ENCODE data around the gene EHHADH. TPM values are rescaled to one million over a fixed set of nuclear protein-coding genes. Genes with fewer than 3 reads are reported as not detected.
"Not testable (repeated sequence)": the region's sequence is repeated elsewhere in the genome, so short reads cannot be mapped to it uniquely, and the experiment has no call there.

EHHADH gene
- polyA plus RNA-seq, 4 donors, result 12.2 to 29.5 (median 14.5) TPM

DNA sequence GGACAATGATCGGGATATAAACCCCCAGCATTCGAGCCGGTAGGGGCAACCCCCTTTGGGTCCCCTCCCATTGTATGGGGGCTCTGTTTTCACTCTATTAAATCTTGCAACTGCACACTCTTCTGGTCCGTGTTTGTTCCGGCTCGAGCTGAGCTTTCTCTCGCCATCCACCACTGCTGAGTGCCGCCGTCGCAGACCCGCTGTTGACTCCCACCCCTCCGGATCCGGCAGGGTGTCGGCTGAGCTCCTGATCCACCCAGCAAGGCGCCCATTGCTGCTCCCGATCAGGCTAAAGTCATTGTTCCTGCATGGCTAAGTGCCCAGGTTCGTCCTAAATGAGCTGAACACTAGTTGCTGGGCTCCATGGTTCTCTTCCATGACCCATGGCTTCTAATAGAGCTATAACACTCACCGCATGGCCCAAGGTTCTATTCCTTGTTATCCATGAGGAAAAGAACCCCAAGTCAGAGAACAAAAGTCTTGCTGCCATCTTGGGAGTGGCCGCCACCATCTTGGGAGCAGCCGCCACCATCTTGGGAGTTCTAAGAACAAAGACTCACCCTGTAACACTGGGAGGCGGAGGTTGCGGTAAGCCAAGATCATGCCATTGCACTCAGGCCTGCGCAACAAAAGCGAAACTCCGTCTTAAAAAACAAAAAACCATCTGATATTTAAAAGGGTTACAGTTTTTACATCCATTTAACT lies 11.2 kb upstream of the EHHADH start:
- no peaks in the 10 kb centered on the region for H3K9me3 ChIP-seq (ENCODE audit: control insufficient read depth in 2 of 2, insufficient read depth in 1 of 2, low read depth in 1 of 2, low read length in 1 of 2)
- H3K36me3 ChIP-seq (ENCODE audit: control insufficient read depth in 3 of 3, insufficient read depth in 2 of 3, low read depth in 1 of 3, low read length in 3 of 3), result no peaks in the 10 kb centered on the region
- no peak overlapping the region for H3K4me3 ChIP-seq (ENCODE audit: low read depth in 1 of 3, low read length in 3 of 3)
- DNase-seq (no peak), FAIRE-seq (no peak)
- no peaks in the 10 kb centered on the region for H3K27me3 ChIP-seq (ENCODE audit: control insufficient read depth in 3 of 3, insufficient read depth in 3 of 3, low read length in 3 of 3)
- 93 to 95% (median 95%) methylated on average over 25 of the region's 25 CpGs for WGBS, 3 donors
- H3K4me1 ChIP-seq (ENCODE audit: control insufficient read depth in 3 of 3, insufficient read depth in 2 of 3, low read depth in 1 of 3, low read length in 2 of 3), result no peaks in the 10 kb centered on the region
- no peak overlapping the region for H3K27ac ChIP-seq (ENCODE audit: low read depth in 1 of 3, low read length in 2 of 3)

DNA sequence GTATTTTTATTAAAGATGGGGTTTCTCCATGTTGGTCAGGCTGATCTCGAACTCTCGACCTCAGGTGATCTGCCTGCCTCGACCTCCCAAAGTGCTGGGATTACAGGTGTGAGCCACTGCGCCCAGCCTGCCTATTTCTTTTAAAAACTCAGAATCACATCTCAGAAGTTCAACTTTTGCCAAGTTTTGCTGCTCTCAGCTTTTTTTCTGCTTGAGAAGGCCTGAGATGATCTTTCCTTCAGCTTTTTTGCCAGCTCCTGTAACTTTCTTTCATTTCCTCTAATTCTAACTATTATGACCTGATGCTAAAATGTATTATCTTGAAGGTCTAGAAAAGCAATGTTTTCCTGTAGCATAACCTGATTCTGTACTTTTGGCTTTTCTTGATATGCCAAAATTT lies 9.6 kb upstream of the EHHADH start:
- no peak overlapping the region for H3K27ac ChIP-seq (ENCODE audit: low read depth in 1 of 3, low read length in 2 of 3)
- no peak for FAIRE-seq
- no peak overlapping the region for H3K4me3 ChIP-seq (ENCODE audit: low read depth in 1 of 3, low read length in 3 of 3)
- H3K9me3 ChIP-seq (ENCODE audit: control insufficient read depth in 2 of 2, insufficient read depth in 1 of 2, low read depth in 1 of 2, low read length in 1 of 2), result no peaks in the 10 kb centered on the region
- WGBS, 3 donors, result 91 to 100% (median 92%) methylated on average over 4 of the region's 4 CpGs
- H3K27me3 ChIP-seq (ENCODE audit: control insufficient read depth in 3 of 3, insufficient read depth in 3 of 3, low read length in 3 of 3), result no peaks in the 10 kb centered on the region
- no peaks in the 10 kb centered on the region for H3K36me3 ChIP-seq (ENCODE audit: control insufficient read depth in 3 of 3, insufficient read depth in 2 of 3, low read depth in 1 of 3, low read length in 3 of 3)
- no peaks in the 10 kb centered on the region for H3K4me1 ChIP-seq (ENCODE audit: control insufficient read depth in 3 of 3, insufficient read depth in 2 of 3, low read depth in 1 of 3, low read length in 2 of 3)
- no peak for DNase-seq

DNA sequence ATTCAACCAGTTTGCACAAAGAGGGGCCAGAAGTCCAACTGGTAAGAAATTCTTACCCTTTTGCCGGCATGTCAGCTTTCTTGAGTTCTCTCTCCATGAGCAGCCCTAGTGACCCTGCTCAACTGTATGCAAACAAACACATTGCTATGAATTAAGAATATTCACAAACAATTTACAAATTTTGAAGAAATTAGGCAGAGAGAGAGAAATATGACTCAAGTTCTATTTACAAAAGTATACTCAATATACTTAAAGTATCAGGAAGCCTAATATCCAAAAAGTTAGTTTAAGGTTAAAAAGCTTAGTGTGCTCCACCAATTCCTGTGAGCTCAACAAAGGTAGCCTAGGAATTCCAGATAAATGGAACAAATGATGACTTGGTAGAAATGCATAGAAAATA lies 3.5 kb upstream of the EHHADH start:
- Histone ChIP-seq H3K9me3 (ENCODE audit: control insufficient read depth in 2 of 2, insufficient read depth in 1 of 2, low read depth in 1 of 2, low read length in 1 of 2) (peaks cover 0 to 8% of the 10 kb centered on the region in 2 donors), H3K4me1 (ENCODE audit: control insufficient read depth in 3 of 3, insufficient read depth in 2 of 3, low read depth in 1 of 3, low read length in 2 of 3) (no peaks in the 10 kb centered on the region), H3K36me3 (ENCODE audit: control insufficient read depth in 3 of 3, insufficient read depth in 2 of 3, low read depth in 1 of 3, low read length in 3 of 3) (no peaks in the 10 kb centered on the region), H3K27ac (ENCODE audit: low read depth in 1 of 3, low read length in 2 of 3) (no peak overlapping the region), H3K27me3 (ENCODE audit: control insufficient read depth in 3 of 3, insufficient read depth in 3 of 3, low read length in 3 of 3) (no peaks in the 10 kb centered on the region), H3K4me3 (ENCODE audit: low read depth in 1 of 3, low read length in 3 of 3) (no peak overlapping the region)
- FAIRE-seq (no peak), DNase-seq (no peak)
- 97 to 100% (median 99%) methylated on average over 1 of the region's 1 CpG for WGBS, 3 donors

GRCh38 chr3:185254799-185255198 lies 950 bp upstream of the EHHADH start:
- no peak for FAIRE-seq
- peaks cover 0 to 8% of the 10 kb centered on the region in 2 donors for H3K9me3 ChIP-seq (ENCODE audit: control insufficient read depth in 2 of 2, insufficient read depth in 1 of 2, low read depth in 1 of 2, low read length in 1 of 2)
- no peaks in the 10 kb centered on the region for H3K36me3 ChIP-seq (ENCODE audit: control insufficient read depth in 3 of 3, insufficient read depth in 2 of 3, low read depth in 1 of 3, low read length in 3 of 3)
- DNase-seq, result no peak
- peaks cover 0 to 1% (median 0%) of the 10 kb centered on the region in 3 donors for H3K4me1 ChIP-seq (ENCODE audit: control insufficient read depth in 3 of 3, insufficient read depth in 2 of 3, low read depth in 1 of 3, low read length in 2 of 3)
- no peak overlapping the region for H3K4me3 ChIP-seq (ENCODE audit: low read depth in 1 of 3, low read length in 3 of 3)
- H3K27ac ChIP-seq (ENCODE audit: low read depth in 1 of 3, low read length in 2 of 3), result no peak overlapping the region
- WGBS, 3 donors, result 86 to 94% (median 90%) methylated on average over 4 of the region's 4 CpGs
- H3K27me3 ChIP-seq (ENCODE audit: control insufficient read depth in 3 of 3, insufficient read depth in 3 of 3, low read length in 3 of 3), result no peaks in the 10 kb centered on the region

DNA sequence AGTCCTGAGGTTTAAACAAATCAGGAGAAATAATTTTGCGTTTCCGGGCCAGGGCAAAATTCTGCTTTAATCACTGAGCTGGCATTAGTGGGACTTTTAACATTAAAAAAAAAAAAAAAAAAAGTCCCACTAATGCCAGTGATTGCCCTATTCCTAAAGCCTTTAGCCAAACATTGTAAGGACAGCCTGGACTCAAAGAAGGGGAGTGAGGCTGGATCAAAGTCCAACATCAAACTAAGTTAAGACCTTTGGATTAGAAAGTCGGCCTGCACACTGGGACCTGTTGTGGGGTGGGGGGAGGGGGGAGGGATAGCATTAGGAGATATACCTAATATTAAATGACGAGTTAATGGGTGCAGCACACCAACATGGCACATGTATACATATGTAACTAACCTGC lies 716 bp downstream of the EHHADH start:
- H3K9me3 ChIP-seq (ENCODE audit: control insufficient read depth in 2 of 2, insufficient read depth in 1 of 2, low read depth in 1 of 2, low read length in 1 of 2); H3K36me3 ChIP-seq (ENCODE audit: control insufficient read depth in 3 of 3, insufficient read depth in 2 of 3, low read depth in 1 of 3, low read length in 3 of 3); FAIRE-seq; H3K4me1 ChIP-seq (ENCODE audit: control insufficient read depth in 3 of 3, insufficient read depth in 2 of 3, low read depth in 1 of 3, low read length in 2 of 3); H3K27ac ChIP-seq (ENCODE audit: low read depth in 1 of 3, low read length in 2 of 3); H3K27me3 ChIP-seq (ENCODE audit: control insufficient read depth in 3 of 3, insufficient read depth in 3 of 3, low read length in 3 of 3): not testable (repeated sequence)
- H3K4me3 ChIP-seq (ENCODE audit: low read depth in 1 of 3, low read length in 3 of 3), result peak overlapping the region in 2 of 3 donors; percentile 80 to 83
- WGBS, 3 donors, result 14 to 68% (median 32%) methylated on average over 4 of the region's 4 CpGs
- peak; percentile 32 to 81 for DNase-seq

DNA sequence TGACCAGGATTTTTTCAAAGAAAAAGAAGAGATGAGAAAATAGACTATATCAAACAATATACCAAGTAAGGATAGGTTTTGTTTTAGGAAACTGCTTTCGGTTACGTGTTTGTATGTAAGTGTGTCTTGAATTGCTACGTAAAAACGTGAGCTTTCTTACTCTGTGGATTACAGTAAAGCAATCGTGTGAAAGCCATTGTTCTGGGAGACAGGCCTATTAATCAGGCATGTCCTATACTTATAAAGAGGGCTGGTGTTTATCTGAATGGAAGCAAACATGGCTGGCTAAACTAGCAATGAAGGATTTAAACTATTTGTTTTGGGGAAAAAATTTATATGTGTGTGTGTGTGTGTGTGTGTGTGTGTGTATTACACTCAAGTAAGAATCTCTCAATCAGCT lies 2.6 kb downstream of the EHHADH start:
- Histone ChIP-seq H3K4me3 (ENCODE audit: low read depth in 1 of 3, low read length in 3 of 3) (no peak overlapping the region), H3K36me3 (ENCODE audit: control insufficient read depth in 3 of 3, insufficient read depth in 2 of 3, low read depth in 1 of 3, low read length in 3 of 3) (peaks cover 0 to 2% (median 0%) of the 10 kb centered on the region in 3 donors), H3K27me3 (ENCODE audit: control insufficient read depth in 3 of 3, insufficient read depth in 3 of 3, low read length in 3 of 3) (no peaks in the 10 kb centered on the region), H3K27ac (ENCODE audit: low read depth in 1 of 3, low read length in 2 of 3) (no peak overlapping the region), H3K4me1 (ENCODE audit: control insufficient read depth in 3 of 3, insufficient read depth in 2 of 3, low read depth in 1 of 3, low read length in 2 of 3) (peaks cover 0 to 2% (median 0%) of the 10 kb centered on the region in 3 donors), H3K9me3 (ENCODE audit: control insufficient read depth in 2 of 2, insufficient read depth in 1 of 2, low read depth in 1 of 2, low read length in 1 of 2) (peaks cover 0 to 3% of the 10 kb centered on the region in 2 donors)
- FAIRE-seq (no peak), DNase-seq (no peak)
- WGBS, 3 donors, result 86 to 95% (median 94%) methylated on average over 5 of the region's 5 CpGs

- FAIRE-seq (no peak), DNase-seq (no peak)
- WGBS, 3 donors, result 0 to 2% (median 0%) methylated on average over 1 of the region's 1 CpG
- H3K9me3 ChIP-seq (ENCODE audit: control insufficient read depth in 2 of 2, insufficient read depth in 1 of 2, low read depth in 1 of 2, low read length in 1 of 2), result peaks cover 0 to under 1% of the 10 kb centered on the region in 2 donors
- no peaks in the 10 kb centered on the region for H3K27me3 ChIP-seq (ENCODE audit: control insufficient read depth in 3 of 3, insufficient read depth in 3 of 3, low read length in 3 of 3)
- no peak overlapping the region for H3K27ac ChIP-seq (ENCODE audit: low read depth in 1 of 3, low read length in 2 of 3)
- H3K4me1 ChIP-seq (ENCODE audit: control insufficient read depth in 3 of 3, insufficient read depth in 2 of 3, low read depth in 1 of 3, low read length in 2 of 3), result peaks cover 0 to 2% (median 0%) of the 10 kb centered on the region in 3 donors
- H3K36me3 ChIP-seq (ENCODE audit: control insufficient read depth in 3 of 3, insufficient read depth in 2 of 3, low read depth in 1 of 3, low read length in 3 of 3), result peaks cover 0 to 3% (median 0%) of the 10 kb centered on the region in 3 donors
- H3K4me3 ChIP-seq (ENCODE audit: low read depth in 1 of 3, low read length in 3 of 3), result no peak overlapping the region
Observed at GRCh38 chr3:185250653-185251052, 3.2 kb downstream of the EHHADH start.

DNA sequence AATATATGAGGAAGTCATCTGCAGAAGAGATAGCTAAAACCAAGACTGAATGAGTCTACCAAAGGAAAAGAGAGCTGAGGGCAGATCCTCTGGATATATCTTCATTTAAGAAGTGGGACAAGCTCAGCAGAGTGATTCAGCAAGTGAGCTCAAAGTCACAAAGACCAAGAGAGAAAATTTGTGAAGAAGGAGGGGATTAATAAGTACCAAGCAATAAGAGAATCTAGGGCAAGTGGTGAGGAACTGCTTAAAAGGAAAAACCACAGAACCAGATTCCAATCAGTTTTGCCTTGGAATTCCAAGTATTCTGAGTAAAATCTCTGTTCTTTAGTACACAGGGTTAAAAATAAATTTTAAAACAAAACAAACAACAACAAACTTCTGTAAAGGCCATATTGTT lies 3.6 kb downstream of the EHHADH start:
- peaks cover 0 to 3% (median 0%) of the 10 kb centered on the region in 3 donors for H3K36me3 ChIP-seq (ENCODE audit: control insufficient read depth in 3 of 3, insufficient read depth in 2 of 3, low read depth in 1 of 3, low read length in 3 of 3)
- peaks cover 0 to 1% of the 10 kb centered on the region in 2 donors for H3K9me3 ChIP-seq (ENCODE audit: control insufficient read depth in 2 of 2, insufficient read depth in 1 of 2, low read depth in 1 of 2, low read length in 1 of 2)
- FAIRE-seq (no peak), DNase-seq (no peak)
- no peaks in the 10 kb centered on the region for H3K27me3 ChIP-seq (ENCODE audit: control insufficient read depth in 3 of 3, insufficient read depth in 3 of 3, low read length in 3 of 3)
- H3K4me1 ChIP-seq (ENCODE audit: control insufficient read depth in 3 of 3, insufficient read depth in 2 of 3, low read depth in 1 of 3, low read length in 2 of 3), result peaks cover 0 to 2% (median 0%) of the 10 kb centered on the region in 3 donors
- H3K4me3 ChIP-seq (ENCODE audit: low read depth in 1 of 3, low read length in 3 of 3), result no peak overlapping the region
- H3K27ac ChIP-seq (ENCODE audit: low read depth in 1 of 3, low read length in 2 of 3), result no peak overlapping the region

- peaks cover 0 to 6% (median 1%) of the 10 kb centered on the region in 3 donors for H3K36me3 ChIP-seq (ENCODE audit: control insufficient read depth in 3 of 3, insufficient read depth in 2 of 3, low read depth in 1 of 3, low read length in 3 of 3)
- H3K4me1 ChIP-seq (ENCODE audit: control insufficient read depth in 3 of 3, insufficient read depth in 2 of 3, low read depth in 1 of 3, low read length in 2 of 3), result no peaks in the 10 kb centered on the region
- FAIRE-seq (no peak), DNase-seq (no peak)
- H3K9me3 ChIP-seq (ENCODE audit: control insufficient read depth in 2 of 2, insufficient read depth in 1 of 2, low read depth in 1 of 2, low read length in 1 of 2), result peaks cover 0 to 15% of the 10 kb centered on the region in 2 donors
- no peak overlapping the region for H3K27ac ChIP-seq (ENCODE audit: low read depth in 1 of 3, low read length in 2 of 3)
- no peak overlapping the region for H3K4me3 ChIP-seq (ENCODE audit: low read depth in 1 of 3, low read length in 3 of 3)
- H3K27me3 ChIP-seq (ENCODE audit: control insufficient read depth in 3 of 3, insufficient read depth in 3 of 3, low read length in 3 of 3), result no peaks in the 10 kb centered on the region
- WGBS, 3 donors, result 86 to 97% (median 89%) methylated on average over 3 of the region's 3 CpGs
Observed at GRCh38 chr3:185242642-185243041, 11.2 kb downstream of the EHHADH start.

Data from small intestine (tissue), 7 donors.